Measurements from ENCODE around the gene TWF2. TPM values are rescaled to one million over a fixed set of nuclear protein-coding genes. Genes with fewer than 3 reads are reported as not detected.
A peak's percentile ranks its signal among the peaks of the same experiment; 100 is the strongest.

The TWF2 gene
- total and polyA plus RNA-seq, 10 of the 15 experiments (the other 5 are each of a cell fraction or from before 2014, with no cell fraction given), result 0.16 to 106 (median 68.5) TPM

GRCh38 chr3:52225452-52226228, 13.3 kb downstream of the TWF2 start, which contains the start of gene TLR9 (continued):
- TF ChIP-seq ZBTB40 (IDR thresholded peaks at IDR 0.05; ENCODE audit: borderline replicate concordance) (no peak), CHD1 (IDR thresholded peaks at IDR 0.05; ENCODE audit: low read depth, low read length) (0 out of 2 replicates have a peak, but pooled peaks have one; percentile 16), MTA2 (IDR thresholded peaks at IDR 0.05; ENCODE audit: low read depth) (peak; percentile 56), MEF2B (IDR thresholded peaks at IDR 0.05; ENCODE audit: partially characterized antibody, poor library complexity, severe bottlenecking) (peak; percentile 82), ZNF274 (IDR thresholded peaks at IDR 0.05; ENCODE audit: insufficient read depth, insufficient read length) (no peak), HDAC2 (IDR thresholded peaks at IDR 0.05) (no peak), EZH2 (IDR thresholded peaks at IDR 0.05; ENCODE audit: borderline replicate concordance, control insufficient read depth, low read depth, low read length) (no peak), NBN (IDR thresholded peaks at IDR 0.05) (0 out of 2 replicates have a peak, but pooled peaks have one; percentile 72), POLR2AphosphoS5 (IDR thresholded peaks at IDR 0.05; ENCODE audit: low read length) (peak; percentile 66), POU2F2 (IDR thresholded peaks at IDR 0.05; ENCODE audit: borderline replicate concordance, low read depth, low read length) (peak; percentile 99), EP300 (IDR thresholded peaks at IDR 0.05; ENCODE audit: borderline replicate concordance in 1 of 2, control insufficient read depth in 1 of 2, low read depth in 2 of 2, low read length in 2 of 2) (peak in 1 of 2 experiments; percentile 51; a peak in 1 of 4 replicates), TCF3 (IDR thresholded peaks at IDR 0.05; ENCODE audit: borderline replicate concordance, insufficient read depth, low read depth, low read length) (peak; percentile 73), TCF12 (IDR thresholded peaks at IDR 0.05; ENCODE audit: low read depth, low read length) (peak; percentile 93), TAF1 (IDR thresholded peaks at IDR 0.05; ENCODE audit: borderline replicate concordance, low read depth, low read length) (0 out of 2 replicates have a peak, but pooled peaks have one; percentile 30), SPI1 (IDR thresholded peaks at IDR 0.05; ENCODE audit: borderline replicate concordance, insufficient read depth, low read depth, low read length) (peak; percentile 81), MLLT1 (IDR thresholded peaks at IDR 0.05) (peak; percentile 27; the same call in 1 of the 2 replicates), HDGF (IDR thresholded peaks at IDR 0.05) (peak; percentile 88), NFXL1 (IDR thresholded peaks at IDR 0.05; ENCODE audit: borderline replicate concordance) (no peak), ETV6 (conservative IDR thresholded peaks at IDR 0.05 in 1 of 2, IDR thresholded peaks at IDR 0.05 in 1 of 2; ENCODE audit: borderline replicate concordance in 1 of 2, low read depth in 1 of 2) (no peak), RAD51 (IDR thresholded peaks at IDR 0.05) (no peak), BCLAF1 (IDR thresholded peaks at IDR 0.05) (no peak)

Measured in GM12878 (cell line).